K562 treated with DMSO at 1 percent for 24 hours (cell line): ENCODE measurements around the gene ITGA11. TPM values are rescaled to one million over a fixed set of nuclear protein-coding genes. Genes with fewer than 3 reads are reported as not detected.

Experiments
- total RNA-seq: library from RNA; unstranded; fragments of 300-600 nt; gene quantifications from 2 replicates; pipeline ENCODE4 v1.2.3, GENCODE V29; 2022; ENCODE audit warnings: low read depth; ENCODE audit not compliant: insufficient read depth

The ITGA11 gene
- total RNA-seq = not detected in 2 replicates

GRCh38 chr15:68431792-68432401 is at the start of gene ITGA11:
TSS of gene ITGA11 (minus strand) at chr15:68432163. CDS start at chr15:68432066, 97 bp downstream.

GRCh38 chr15:68277603-68278344 is 154.2 kb downstream of the ITGA11 start, which contains the start of gene FEM1B:
TSS of gene FEM1B (plus strand) at chr15:68277745. CDS start at chr15:68278418, 673 bp downstream.

Other genes starting within 250 kb of the ITGA11 start
- 5.0 and 9.6 TPM in 2 replicates for gene CALML4, start 226.8 kb downstream of the ITGA11 start, total RNA-seq
- gene CLN6, start 202.4 kb downstream of the ITGA11 start, total RNA-seq = 22.2 and 33.9 TPM in 2 replicates
- gene FEM1B, start 154.4 kb downstream of the ITGA11 start, total RNA-seq = 12.3 and 13.7 TPM in 2 replicates
- gene CORO2B, start 146.8 kb upstream of the ITGA11 start, total RNA-seq = not detected in 2 replicates